Left renal pelvis (tissue), 4 donors: ENCODE results near the gene SLC12A7. TPM values are rescaled to one million over a fixed set of nuclear protein-coding genes. Genes with fewer than 3 reads are reported as not detected.
"Not testable (repeated sequence)": the region's sequence is repeated elsewhere in the genome, so short reads cannot be mapped to it uniquely, and the experiment has no call there.

ENCODE experiments used
- DNase-seq, 4 donors: peaks; one replicate each; pipeline ENCODE4 v3.0.0-alpha.2; 2013; ENCODE audit warnings: low read depth in 4 of 4, low spot score in 3 of 4
- polyA plus RNA-seq, 4 donors: library from polyadenylated mRNA; unstranded; fragments of 120-200 nt; gene quantifications; one replicate each; pipeline ENCODE4 v1.2.1, GENCODE V29; 2013; ENCODE audit not compliant: insufficient read length in 4 of 4

The SLC12A7 gene
- polyA plus RNA-seq, 4 donors: 24.1 to 41.4 (median 34.1) TPM

GRCh38 chr5:1067141-1068121 is 44.4 kb downstream of the SLC12A7 start:
- no peak for DNase-seq

- no peak for DNase-seq
These were observed 45.2 kb downstream of the SLC12A7 start for GRCh38 chr5:1066676-1067075.

- DNase-seq: no peak
These were observed 45.8 kb downstream of the SLC12A7 start for GRCh38 chr5:1065891-1066650.

GRCh38 chr5:1065143-1065750 is 46.6 kb downstream of the SLC12A7 start:
- DNase-seq: no peak

- DNase-seq: no peak
These were observed 47.3 kb downstream of the SLC12A7 start for GRCh38 chr5:1064383-1065142.

- DNase-seq: no peak
These were observed 48.0 kb downstream of the SLC12A7 start for GRCh38 chr5:1063661-1064382.

- no peak for DNase-seq
These were observed 48.9 kb downstream of the SLC12A7 start for GRCh38 chr5:1062761-1063568.

- DNase-seq: no peak
These were observed 49.9 kb downstream of the SLC12A7 start for GRCh38 chr5:1061916-1062315.

GRCh38 chr5:1061292-1061691 is 50.6 kb downstream of the SLC12A7 start:
- not testable (repeated sequence) for DNase-seq

GRCh38 chr5:1060535-1060981 is 51.3 kb downstream of the SLC12A7 start:
- no peak for DNase-seq

- DNase-seq: no peak
These were observed 52.0 kb downstream of the SLC12A7 start for GRCh38 chr5:1059884-1060263.

- no peak for DNase-seq
These were observed 52.6 kb downstream of the SLC12A7 start for GRCh38 chr5:1058988-1059883.

GRCh38 chr5:1058083-1058945 is 53.5 kb downstream of the SLC12A7 start:
- no peak for DNase-seq

GRCh38 chr5:1057485-1058082 is 54.3 kb downstream of the SLC12A7 start:
- no peak for DNase-seq

- DNase-seq: no peak
These were observed 55.0 kb downstream of the SLC12A7 start for GRCh38 chr5:1056611-1057484.
